Body of pancreas (tissue), 4 donors: ENCODE data around the gene CPA3.

Experiments
- CTCF ChIP-seq, 7 experiments: fragments of 450-650 bp in 4 of 7; fragments of 200-600 bp in 3 of 7; sonication (generic) in 3 of 7; IDR thresholded peaks; one replicate each; pipeline ENCODE4 v1.5.1; 2016 to 2019; ENCODE audit warnings: antibody characterized with exemption in 7 of 7
- POLR2A ChIP-seq, 3 donors: fragments of 450-650 bp; IDR thresholded peaks; one replicate each; pipeline ENCODE4 v1.6.1; 2016; ENCODE audit warnings: antibody characterized with exemption in 3 of 3, mild to moderate bottlenecking in 2 of 3

DNA sequence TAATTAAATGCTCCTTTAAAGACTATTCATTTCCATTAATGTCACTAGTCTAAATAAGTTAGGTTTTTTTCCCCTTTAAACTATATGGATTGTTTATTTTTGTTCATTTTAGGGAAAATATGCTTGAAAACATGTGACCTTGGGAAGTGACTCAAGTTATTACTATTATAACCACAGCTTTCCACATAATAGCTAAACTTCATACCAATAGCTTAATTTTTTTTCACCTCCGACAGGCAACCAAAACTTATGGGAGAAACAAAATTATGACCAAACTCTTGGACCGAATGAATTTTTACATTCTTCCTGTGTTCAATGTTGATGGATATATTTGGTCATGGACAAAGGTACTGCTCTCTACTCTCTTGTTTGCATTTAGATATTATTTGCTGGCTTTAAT lies 16.2 kb downstream of the CPA3 start:
- no peak for TF ChIP-seq CTCF (IDR thresholded peaks at IDR 0.05)
- no peak for TF ChIP-seq POLR2A (IDR thresholded peaks at IDR 0.05)
